Measurements from ENCODE around the gene LDAH. TPM values are rescaled to one million over a fixed set of nuclear protein-coding genes. Genes with fewer than 3 reads are reported as not detected.

The LDAH gene
- total and polyA plus RNA-seq, 2 experiments from 2014 or later = 13.2 to 27.6 TPM

DNA sequence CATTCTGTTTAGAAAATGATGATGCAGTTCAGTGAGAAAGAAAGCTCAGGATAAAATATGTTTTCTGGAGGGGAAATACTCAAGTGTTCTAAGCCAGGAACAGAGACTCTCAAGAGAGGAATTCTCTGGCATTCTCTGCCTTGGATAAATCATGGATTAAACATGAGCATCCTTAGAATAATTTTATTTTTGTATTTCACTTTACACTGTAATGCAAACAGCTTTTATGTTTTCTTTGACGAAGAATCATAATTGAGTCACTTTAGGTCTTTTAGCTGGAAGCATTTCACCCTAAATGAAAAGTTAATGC, 144.9 kb downstream of the LDAH start:
- H3K4me2 ChIP-seq (ENCODE audit: unreplicated experiment) = no peak overlapping the region
- no peak overlapping the region for H3K4me3 ChIP-seq
- in situ Hi-C loops (cut with MboI) = no loop called here
- H3K27ac ChIP-seq = no peak overlapping the region
- H3K79me2 ChIP-seq (ENCODE audit: insufficient read depth) = no peaks in the 10 kb centered on the region
- 0 out of 2 replicates have a peak, but pooled peaks cover 5% of the 10 kb centered on the region for H3F3A ChIP-seq (ENCODE audit: insufficient read depth)
- H3K9me2 ChIP-seq (ENCODE audit: insufficient read depth) = no peaks in the 10 kb centered on the region
- H2AFZ ChIP-seq = no peak overlapping the region
- DNase-seq = no peak
- no peak for TF ChIP-seq EZH2phosphoT487 (IDR thresholded peaks at IDR 0.05; ENCODE audit: insufficient read depth, low read depth)
- TF ChIP-seq EZH2 (IDR thresholded peaks at IDR 0.05; ENCODE audit: insufficient read depth, poor library complexity, severe bottlenecking) = no peak
- no peaks in the 10 kb centered on the region for H4K20me1 ChIP-seq (ENCODE audit: insufficient read depth)
- 93 to 95% methylated on average over 1 of the region's 1 CpG for WGBS, 2 experiments (ENCODE audit: low coverage in 1 of 2, low lambda C conversion rate in 2 of 2, missing lambda C conversion rate in 2 of 2)
- H3K27me3 ChIP-seq (replicated peaks; ENCODE audit: insufficient read depth) = no peaks in the 10 kb centered on the region
- no peaks in the 10 kb centered on the region; the same call in 1 of the 2 replicates for H3K4me1 ChIP-seq (ENCODE audit: insufficient read depth)
- no peaks in the 10 kb centered on the region for H3K9me3 ChIP-seq (ENCODE audit: low read depth)
- H3K36me3 ChIP-seq (ENCODE audit: low read depth) = no peaks in the 10 kb centered on the region
- H3K9ac ChIP-seq = no peak overlapping the region

DNA sequence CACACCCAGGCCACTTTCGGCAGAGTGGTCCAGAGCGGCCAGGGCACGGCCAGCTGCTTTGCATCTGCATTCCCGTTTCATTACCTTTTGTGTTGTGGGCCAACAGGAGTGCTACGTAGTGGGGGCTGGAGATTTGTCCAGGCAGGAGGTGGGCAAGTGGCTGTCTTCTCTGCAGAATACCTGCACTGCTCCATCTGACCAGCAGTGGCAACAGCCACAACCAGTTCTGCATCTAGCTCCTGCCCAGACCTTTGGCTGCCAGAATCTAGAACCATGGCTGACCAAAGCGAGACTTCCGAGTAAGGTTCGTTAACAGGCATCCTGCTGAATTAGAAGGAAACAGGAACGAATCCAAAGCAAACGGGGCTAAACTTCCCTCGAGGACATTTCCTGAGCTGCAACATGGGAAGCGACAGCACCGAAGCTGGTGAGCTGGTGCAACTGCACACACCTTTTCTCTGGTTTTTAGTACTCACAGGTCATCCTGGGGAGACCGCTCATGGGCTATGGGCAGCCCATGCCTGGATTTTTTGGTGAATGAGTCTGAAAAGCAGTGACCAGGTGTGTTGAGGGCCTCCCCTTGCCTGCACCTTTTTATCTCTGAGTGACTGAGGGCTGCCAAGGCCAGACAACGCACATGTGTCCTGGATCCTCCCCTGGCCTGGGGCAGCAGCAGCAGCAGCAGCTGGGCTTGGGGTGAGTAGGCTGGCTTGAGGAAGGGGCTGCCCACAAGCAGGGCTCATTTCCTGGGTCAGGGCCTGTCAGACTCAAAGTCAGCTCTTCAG, 145.4 kb downstream of the LDAH start:
- Histone ChIP-seq H3K9me2 (ENCODE audit: insufficient read depth) (no peaks in the 10 kb centered on the region), H3K4me2 (ENCODE audit: unreplicated experiment) (no peak overlapping the region), H4K20me1 (ENCODE audit: insufficient read depth) (no peaks in the 10 kb centered on the region), H3K27ac (no peak overlapping the region), H3K27me3 (replicated peaks; ENCODE audit: insufficient read depth) (peaks cover 4% of the 10 kb centered on the region), H3K79me2 (ENCODE audit: insufficient read depth) (no peaks in the 10 kb centered on the region), H3K36me3 (ENCODE audit: low read depth) (no peaks in the 10 kb centered on the region), H3K4me3 (no peak overlapping the region), H3K9ac (no peak overlapping the region), H3F3A (ENCODE audit: insufficient read depth) (0 out of 2 replicates have a peak, but pooled peaks cover 5% of the 10 kb centered on the region), H2AFZ (no peak overlapping the region), H3K4me1 (ENCODE audit: insufficient read depth) (no peaks in the 10 kb centered on the region; the same call in 1 of the 2 replicates), H3K9me3 (ENCODE audit: low read depth) (no peaks in the 10 kb centered on the region)
- TF ChIP-seq EZH2 (IDR thresholded peaks at IDR 0.05; ENCODE audit: insufficient read depth, poor library complexity, severe bottlenecking) (no peak), EZH2phosphoT487 (IDR thresholded peaks at IDR 0.05; ENCODE audit: insufficient read depth, low read depth) (no peak)
- DNase-seq = no peak
- in situ Hi-C loops (cut with MboI) = no loop called here
- WGBS, 2 experiments (ENCODE audit: low coverage in 1 of 2, low lambda C conversion rate in 2 of 2, missing lambda C conversion rate in 2 of 2) = 85% methylated on average over 15 of the region's 15 CpGs

DNA sequence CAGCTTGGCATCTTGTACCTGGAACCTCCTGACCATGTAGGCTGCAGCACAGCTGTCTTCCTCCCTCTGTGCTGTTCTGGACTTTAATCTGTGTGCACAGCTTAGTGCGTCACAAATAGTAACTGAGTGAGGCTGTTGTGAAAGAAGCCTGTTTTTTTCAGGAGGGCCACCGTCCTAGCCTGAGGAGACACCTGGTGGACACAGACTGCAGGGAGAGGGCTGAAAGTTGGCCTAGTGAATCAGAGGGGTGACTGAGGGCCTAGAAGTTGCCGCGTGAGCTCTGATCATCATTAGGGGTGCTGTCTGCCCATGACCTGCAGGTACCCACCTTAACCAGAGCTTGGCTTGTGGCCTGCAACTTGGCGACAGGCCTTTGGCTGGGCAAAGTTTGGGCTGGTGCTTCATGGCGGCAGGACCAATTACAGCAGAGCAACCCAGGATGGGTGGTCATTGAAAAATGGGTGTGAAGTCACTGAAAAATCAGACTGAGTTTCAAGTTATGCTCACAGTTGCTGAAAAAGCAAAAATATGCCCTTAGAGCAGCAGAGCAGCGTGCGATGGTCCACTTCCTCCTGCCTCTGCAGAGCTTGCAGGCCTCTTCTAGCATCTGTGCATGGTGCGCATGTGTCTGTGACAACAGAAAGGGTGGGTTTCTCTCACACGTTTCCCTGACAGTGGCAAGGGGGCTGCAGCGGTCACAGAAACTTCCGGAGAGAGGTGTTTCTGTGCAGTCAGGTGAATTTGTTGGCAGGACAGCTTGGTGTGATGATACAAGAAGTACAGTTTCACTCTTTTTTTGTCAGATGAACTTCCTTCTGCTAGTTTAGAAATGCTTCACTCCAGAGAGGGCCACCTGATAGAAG, 146.3 kb downstream of the LDAH start:
- no peaks in the 10 kb centered on the region for H4K20me1 ChIP-seq (ENCODE audit: insufficient read depth)
- H3K4me1 ChIP-seq (ENCODE audit: insufficient read depth) = no peaks in the 10 kb centered on the region; the same call in 1 of the 2 replicates
- H3K9ac ChIP-seq = no peak overlapping the region
- no peak for TF ChIP-seq EZH2 (IDR thresholded peaks at IDR 0.05; ENCODE audit: insufficient read depth, poor library complexity, severe bottlenecking)
- no peak for TF ChIP-seq EZH2phosphoT487 (IDR thresholded peaks at IDR 0.05; ENCODE audit: insufficient read depth, low read depth)
- WGBS, 2 experiments (ENCODE audit: low coverage in 1 of 2, low lambda C conversion rate in 2 of 2, missing lambda C conversion rate in 2 of 2) = 83 to 84% methylated on average over 12 of the region's 12 CpGs
- H3K27ac ChIP-seq = no peak overlapping the region
- DNase-seq = peak; percentile 15
- no peak overlapping the region for H3K4me2 ChIP-seq (ENCODE audit: unreplicated experiment)
- H3K4me3 ChIP-seq = no peak overlapping the region
- H3K9me3 ChIP-seq (ENCODE audit: low read depth) = no peaks in the 10 kb centered on the region
- no peaks in the 10 kb centered on the region for H3K9me2 ChIP-seq (ENCODE audit: insufficient read depth)
- H3K27me3 ChIP-seq (replicated peaks; ENCODE audit: insufficient read depth) = peaks cover 13% of the 10 kb centered on the region
- no peak overlapping the region for H2AFZ ChIP-seq
- no peaks in the 10 kb centered on the region for H3K79me2 ChIP-seq (ENCODE audit: insufficient read depth)
- H3F3A ChIP-seq (ENCODE audit: insufficient read depth) = 0 out of 2 replicates have a peak, but pooled peaks cover 5% of the 10 kb centered on the region
- no peaks in the 10 kb centered on the region for H3K36me3 ChIP-seq (ENCODE audit: low read depth)
- in situ Hi-C loops (cut with MboI) = no loop called here

DNA sequence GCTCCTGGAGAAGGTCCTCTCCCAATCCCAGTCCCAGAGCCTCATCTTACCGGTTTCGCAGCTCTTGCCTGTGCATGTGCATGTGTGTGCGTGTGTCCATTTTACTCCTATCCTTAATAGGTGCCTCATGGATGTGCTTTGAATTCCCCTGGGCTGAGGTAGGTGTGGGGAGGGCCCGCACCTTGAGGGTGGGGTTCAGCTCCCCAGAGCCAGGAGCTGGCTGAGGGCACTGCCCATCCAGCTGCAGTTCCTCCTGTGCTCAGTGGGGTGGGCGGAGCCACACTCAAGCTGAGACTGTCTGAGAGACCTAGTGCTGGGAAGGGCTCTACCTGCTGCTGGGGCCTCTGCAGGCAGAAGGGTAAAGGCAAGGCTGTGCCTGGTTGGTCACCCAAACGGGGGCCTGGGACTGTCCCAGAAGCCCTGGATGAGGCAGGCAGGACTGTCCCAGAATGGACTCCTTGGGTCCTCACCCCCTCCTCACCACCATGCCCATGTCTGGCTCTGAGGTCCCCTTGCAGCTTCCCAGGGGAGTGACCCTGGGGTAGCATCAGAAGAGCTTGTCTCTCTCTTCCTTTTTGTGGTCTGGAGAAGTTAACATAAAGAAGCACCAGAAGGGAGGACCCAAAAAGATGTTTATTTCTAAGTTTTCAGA, 147.1 kb downstream of the LDAH start:
- H4K20me1 ChIP-seq (ENCODE audit: insufficient read depth) = no peaks in the 10 kb centered on the region
- DNase-seq = peak; percentile 47
- H3K4me3 ChIP-seq = no peak overlapping the region
- TF ChIP-seq EZH2 (IDR thresholded peaks at IDR 0.05; ENCODE audit: insufficient read depth, poor library complexity, severe bottlenecking) (no peak), EZH2phosphoT487 (IDR thresholded peaks at IDR 0.05; ENCODE audit: insufficient read depth, low read depth) (no peak)
- no peak overlapping the region for H3K4me2 ChIP-seq (ENCODE audit: unreplicated experiment)
- no peaks in the 10 kb centered on the region for H3K36me3 ChIP-seq (ENCODE audit: low read depth)
- H3K79me2 ChIP-seq (ENCODE audit: insufficient read depth) = no peaks in the 10 kb centered on the region
- no peaks in the 10 kb centered on the region; the same call in 1 of the 2 replicates for H3K4me1 ChIP-seq (ENCODE audit: insufficient read depth)
- 0 out of 2 replicates have a peak, but pooled peaks cover 5% of the 10 kb centered on the region for H3F3A ChIP-seq (ENCODE audit: insufficient read depth)
- H3K9me2 ChIP-seq (ENCODE audit: insufficient read depth) = no peaks in the 10 kb centered on the region
- WGBS, 2 experiments (ENCODE audit: low coverage in 1 of 2, low lambda C conversion rate in 2 of 2, missing lambda C conversion rate in 2 of 2) = 48 to 57% methylated on average over 6 of the region's 6 CpGs
- H3K9ac ChIP-seq = no peak overlapping the region
- H2AFZ ChIP-seq = no peak overlapping the region
- in situ Hi-C loops (cut with MboI) = no loop called here
- peaks cover 21% of the 10 kb centered on the region for H3K27me3 ChIP-seq (replicated peaks; ENCODE audit: insufficient read depth)
- H3K9me3 ChIP-seq (ENCODE audit: low read depth) = no peaks in the 10 kb centered on the region
- H3K27ac ChIP-seq = no peak overlapping the region

Data from GM23248 (cell line).